ENCODE results near the gene ZFC3H1.
A peak's percentile ranks its signal among the peaks of the same experiment; 100 is the strongest.

ZFC3H1 gene

DNA sequence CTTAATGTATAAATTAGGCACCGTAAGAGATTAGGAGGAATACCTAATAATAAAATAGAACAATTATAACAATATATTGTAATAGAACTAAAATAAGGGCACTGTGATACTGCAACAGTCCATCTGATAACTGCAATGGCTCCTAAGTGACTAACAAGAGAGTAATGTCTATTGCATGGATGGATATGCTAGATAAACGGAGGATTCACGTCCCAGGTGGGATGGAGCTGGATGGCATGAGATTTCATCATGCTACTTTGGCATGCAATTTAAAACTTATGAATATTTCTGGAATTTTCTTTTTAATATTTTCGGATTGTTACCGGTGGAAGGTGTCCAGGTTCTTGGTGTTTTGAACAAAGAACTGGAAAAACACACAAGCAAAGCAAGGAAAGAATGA lies 20.0 kb upstream of the ZFC3H1 start:
- no peak for DNase-seq

DNA sequence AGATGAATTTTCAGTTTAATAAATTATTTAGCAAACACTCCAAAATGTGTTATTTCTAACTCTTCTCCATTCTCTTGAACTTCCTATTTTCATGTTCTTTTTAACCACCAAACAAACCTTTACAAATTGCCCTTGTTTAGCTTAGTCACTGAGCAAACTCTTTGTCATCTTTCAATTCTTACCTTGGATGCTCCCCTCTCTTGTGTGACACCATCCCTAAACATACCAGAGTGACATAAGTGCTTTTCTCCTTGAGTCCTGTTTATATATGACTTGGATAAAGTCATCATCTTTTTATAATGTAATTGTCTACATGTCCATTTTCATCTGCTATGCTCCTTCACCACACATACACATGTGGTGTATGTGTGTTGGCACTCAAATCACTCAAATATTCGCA lies 18.8 kb upstream of the ZFC3H1 start:
- no peak for DNase-seq

DNA sequence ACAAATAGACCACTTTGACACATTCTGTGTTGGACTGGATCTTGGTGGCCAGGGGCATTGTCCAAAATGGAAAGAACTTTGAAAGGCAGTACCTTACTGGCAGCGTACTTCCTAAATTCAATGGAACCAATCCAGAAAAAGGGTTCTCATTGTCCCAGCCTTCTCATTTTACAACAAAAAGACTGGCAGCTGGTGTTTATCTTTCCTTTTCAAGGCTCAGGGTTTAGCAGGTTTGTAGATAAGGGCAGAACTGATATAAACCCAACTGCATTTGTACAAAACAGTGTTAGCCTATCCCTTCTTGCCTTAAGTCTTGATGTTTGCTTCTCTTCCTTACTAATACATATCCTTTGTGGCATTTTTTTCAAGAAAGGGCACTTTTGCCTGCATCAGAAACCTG lies 8.2 kb upstream of the ZFC3H1 start:
- DNase-seq = no peak

DNA sequence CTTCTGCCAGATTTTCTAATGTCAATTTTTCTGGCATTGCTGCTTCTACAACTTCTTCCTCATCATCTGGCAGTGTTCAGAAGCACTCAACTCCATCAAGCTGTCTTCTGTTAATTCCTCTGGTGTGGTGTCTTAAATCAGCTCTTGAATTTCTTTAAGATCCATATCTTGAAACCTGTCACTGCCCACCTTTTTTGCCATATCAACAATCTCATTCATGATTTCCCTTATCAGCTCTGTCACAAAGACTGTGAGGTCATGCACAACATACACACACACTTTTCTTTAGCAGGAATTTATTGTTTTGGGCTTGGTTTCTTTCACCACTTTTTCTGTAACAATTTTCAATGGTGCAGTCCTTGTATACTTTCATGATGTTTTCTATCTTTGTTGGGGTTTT lies 7.7 kb upstream of the ZFC3H1 start:
- no peak for DNase-seq

DNA sequence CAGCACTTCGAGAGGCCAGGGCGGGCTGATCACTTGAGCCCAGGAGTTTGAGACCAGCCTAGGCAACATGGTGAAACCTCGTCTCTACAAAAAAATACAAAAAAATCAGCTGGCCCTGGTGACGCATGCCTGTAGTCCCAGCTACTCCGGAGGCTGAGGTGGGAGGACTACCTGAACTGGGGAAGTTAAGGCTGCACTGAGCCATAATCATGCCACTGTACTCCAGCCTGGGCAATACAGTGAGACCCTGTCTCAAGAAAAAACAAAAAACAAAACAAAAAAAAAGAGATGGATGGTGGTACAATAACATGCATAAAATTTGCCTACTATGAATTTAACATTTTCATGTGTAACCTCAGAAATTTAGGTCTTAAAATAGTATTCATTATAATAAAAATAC lies 2.6 kb upstream of the ZFC3H1 start:
- no peak for DNase-seq

DNA sequence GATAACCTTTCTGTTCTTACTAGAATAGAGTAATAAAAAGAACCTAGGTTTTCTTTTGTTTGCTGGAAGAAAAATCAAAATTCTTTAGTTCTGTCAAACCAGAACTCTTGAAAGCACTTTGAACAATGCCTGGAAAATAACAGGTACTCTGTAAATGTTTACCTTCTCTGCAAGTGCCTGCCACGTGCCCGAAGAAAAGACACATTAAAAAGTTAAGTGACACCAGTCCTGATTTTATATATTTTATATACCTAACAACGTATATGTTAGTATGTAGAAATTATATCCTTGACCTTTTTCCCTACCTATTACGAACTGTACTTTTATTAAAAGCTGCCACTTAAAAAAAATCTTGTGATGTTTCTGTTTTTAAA lies 1.4 kb upstream of the ZFC3H1 start:
- no peak for DNase-seq

DNA sequence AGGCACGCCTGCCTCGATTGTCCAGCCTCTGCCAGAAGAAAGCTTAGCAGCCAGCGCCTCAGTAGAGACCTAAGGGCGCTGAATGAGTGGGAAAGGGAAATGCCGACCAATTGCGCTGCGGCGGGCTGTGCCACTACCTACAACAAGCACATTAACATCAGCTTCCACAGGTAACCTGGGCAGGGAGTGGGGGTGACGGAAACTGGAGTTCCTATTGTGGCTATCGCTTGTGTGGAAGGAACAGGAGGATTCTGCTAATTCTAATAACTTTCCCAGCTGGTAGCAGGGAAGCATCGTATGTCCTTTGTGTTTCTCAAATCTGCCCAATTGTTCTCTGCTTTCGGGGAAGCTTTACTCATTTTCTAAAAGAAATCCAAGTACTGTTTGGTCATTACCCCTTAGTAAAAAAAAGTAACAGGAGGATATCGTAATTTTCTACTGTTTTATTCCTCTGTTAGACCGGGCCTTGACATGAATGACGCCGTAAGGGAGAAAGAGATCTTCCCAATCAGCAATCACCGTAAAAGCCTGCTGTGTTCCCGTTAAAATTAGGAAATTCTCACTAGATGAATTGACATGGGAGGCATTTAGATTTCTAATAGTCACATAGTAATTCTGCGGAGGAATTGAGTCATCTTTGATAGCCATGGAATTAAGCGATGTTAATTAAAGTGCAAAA lies 902 bp upstream of the ZFC3H1 start:
- DNase-seq = no peak

DNA sequence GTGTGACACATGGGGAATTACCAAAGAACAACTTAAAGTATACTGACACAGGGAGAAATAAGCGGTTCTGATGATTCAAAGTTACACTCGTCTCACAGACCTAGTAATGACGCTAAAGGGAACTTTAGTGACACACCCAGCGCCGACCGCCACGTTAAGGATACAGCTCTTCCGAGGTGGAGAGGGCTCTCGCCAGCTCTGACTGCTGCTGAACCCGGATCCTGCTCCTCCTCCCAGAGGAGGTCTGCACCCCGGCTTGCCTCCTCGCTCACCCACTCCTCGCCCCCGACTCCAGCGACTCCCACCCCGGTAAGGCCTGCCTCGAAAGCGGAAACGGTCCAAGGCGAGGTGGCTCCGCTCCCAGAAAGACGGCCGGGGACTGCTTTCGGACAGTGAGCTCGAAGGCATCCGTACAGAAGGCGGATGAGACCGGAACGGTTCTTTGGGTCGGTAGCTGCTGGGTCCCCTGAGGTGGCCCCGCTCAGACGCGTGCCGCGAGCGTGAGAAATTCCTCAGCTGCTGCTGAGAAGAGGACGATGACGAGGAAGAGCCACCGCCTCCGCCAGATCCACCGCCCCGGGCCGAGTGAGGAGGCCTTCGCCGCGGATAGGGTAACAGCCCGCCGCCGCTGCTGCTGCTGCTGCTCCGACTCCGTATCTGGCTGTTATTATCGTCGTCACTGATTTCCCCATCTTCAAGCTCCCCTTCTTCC lies 643 bp downstream of the ZFC3H1 start:
- DNase-seq = peak; percentile 70

DNA sequence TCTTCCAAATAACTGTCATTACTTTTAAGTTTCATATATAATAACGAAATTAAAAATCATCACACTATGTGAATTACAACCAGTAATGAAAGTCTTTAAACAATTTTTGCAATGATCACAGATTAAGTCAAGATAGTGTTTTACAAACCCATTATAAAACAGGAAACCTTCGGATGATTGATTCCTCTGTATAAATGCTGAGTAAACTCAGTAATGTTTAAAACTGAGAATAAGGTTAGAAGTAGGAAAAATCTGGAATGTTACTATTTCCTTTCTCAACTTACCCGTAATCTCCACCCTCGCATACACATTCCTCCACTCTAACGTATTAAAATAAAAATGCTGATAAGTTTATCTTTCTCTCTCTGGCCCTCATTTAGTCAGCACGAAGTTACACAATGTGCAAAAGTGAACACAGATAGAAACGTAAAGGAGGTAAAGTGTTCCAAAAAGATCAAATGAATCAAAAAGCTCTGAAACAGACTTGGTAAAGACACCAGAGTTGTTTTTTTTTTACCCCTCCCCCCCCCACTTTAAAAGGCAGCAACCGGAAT lies 1.6 kb downstream of the ZFC3H1 start:
- peak; percentile 59 for DNase-seq

DNA sequence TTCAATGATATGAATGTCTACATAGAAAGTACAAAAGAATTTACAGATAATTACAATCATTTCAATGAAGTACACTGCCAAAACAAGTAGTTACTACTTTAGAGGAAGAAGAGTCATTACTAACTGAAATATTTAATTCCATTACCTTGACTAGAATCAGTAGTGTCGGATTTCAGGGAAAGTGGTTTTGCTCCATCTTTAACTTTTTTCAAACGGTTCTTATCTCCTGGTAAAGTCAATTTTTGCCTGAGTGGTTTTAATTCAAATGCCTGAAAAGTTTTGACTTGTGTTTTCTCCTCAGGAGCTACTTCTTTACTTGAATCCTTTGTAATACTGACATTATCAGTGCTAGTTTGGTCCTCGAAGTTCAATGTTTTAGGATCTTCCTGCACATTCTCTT lies 6.9 kb downstream of the ZFC3H1 start:
- DNase-seq = no peak

DNA sequence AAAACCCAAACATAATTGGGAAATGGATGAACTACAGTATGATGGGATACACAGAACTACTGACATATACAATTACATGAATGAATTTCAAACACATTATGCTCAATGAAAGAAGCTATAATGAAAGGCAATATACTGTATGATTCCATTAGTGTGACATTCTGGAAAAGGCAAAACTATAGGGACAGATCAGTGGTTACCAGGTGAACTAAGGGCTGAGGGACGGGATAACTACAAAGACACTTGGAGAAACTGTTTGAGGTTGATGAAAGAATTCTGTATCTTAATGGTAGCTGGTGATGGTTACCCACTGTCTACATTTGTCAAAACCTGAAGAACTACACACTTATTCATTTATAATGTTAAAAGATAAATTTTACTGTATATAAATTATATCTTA lies 7.7 kb downstream of the ZFC3H1 start:
- no peak for DNase-seq

DNA sequence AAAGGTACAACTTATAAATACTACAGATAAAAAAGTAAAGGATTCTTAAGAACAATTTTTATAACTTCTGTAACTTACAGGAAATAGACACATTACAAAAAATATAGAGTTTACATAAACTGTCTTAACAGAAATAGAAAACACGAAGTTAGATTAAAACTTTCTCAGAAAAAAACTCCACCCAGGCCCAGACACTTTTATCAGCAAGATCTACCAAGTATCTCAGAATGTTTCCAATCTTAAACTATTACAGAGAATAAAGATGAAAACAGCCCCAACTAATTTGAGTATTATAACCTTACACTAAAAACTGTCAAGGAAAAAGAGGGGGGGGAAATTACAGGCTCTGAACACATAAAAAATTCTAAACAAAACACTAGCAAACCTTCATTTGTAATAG lies 8.2 kb downstream of the ZFC3H1 start:
- no peak for DNase-seq

DNA sequence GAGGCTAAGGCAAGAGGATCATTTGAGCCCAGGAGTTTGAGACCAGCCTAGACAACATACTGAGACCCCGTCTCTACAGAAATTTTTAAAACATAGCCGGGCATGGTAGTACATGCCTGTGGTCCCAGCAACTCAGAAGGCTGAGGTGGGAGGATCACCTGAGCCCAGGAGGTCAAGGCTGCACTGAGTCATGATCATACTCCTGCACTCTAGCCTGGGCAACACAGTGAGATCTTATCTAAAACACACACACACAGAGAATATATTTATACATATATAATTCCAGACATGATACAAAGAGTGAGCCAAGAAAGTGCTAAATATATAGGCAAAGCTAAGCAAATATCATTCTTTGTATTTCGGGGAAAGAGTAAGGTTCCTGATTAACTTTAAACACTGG lies 9.4 kb downstream of the ZFC3H1 start:
- DNase-seq = no peak

DNA sequence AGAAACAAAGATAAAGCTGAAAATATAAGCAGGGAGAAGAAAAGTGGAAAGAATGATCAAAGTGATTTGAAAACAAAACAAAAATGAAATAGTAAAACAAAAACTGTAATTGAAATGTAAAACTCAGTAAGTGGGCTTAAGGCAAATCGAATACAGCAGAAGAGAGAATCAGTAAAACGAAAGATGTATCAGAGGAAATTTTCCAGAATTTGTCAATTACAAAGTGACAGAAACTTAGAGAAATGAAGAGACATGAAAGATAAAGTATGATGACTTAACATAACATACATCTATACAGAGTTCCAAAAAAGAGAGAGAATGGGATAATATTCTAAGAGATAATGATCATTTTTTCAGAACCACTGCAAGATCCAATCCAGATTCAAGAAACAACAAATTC lies 10.5 kb downstream of the ZFC3H1 start:
- DNase-seq = no peak

DNA sequence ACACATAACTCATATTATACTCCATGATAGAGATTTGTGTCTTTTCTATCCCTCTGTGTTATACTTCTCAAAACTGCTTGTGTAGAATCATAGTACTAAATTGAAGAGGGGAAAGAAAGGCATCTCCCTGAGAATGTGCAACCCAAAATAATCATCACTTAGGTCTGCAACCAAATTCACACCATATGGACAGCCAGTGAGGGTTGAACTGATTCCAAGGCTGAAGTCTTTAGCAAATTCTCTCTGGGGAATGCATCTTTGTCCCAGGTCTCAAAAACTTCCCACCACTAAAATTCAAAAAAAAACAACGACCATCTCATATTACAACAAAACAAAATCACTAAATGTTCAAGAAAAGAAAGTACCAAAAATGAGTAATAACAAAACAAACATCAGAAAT lies 11.0 kb downstream of the ZFC3H1 start:
- DNase-seq = no peak

DNA sequence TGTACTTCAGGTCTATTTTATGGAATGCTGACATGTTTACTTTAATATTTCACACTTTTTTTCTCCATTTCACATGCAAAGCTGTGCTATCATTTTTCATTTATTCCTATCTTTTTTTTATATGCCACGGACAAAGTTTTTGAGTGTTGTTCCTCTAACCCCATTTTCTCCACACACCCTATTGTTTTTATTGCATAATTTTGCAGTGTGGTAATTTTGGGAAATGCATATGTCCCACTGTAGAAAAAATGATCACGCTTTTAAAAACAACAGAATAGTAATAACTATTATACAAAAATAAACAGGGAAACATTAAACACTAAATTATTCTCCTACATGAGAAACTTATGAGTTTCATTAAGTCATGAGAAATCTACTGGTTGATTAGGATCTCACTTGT lies 14.2 kb downstream of the ZFC3H1 start:
- DNase-seq = no peak

DNA sequence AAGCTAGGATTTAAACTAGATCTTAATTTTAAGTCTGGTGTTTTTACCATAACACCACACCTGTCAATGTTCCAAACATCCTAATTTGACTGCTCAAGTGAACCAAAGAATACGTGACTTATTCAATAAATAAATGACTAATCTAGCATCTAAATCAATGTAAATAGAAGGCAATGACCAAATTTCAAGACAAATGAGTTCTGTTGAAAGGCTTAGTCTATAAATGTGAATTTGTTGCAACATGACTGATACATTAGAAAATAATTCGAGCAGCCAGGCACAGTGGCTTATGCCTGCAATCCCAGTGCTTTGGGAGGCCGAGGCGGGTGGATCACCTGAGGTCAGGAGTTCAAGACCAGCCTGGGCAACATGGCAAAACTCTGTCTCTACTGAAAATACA lies 15.1 kb downstream of the ZFC3H1 start:
- DNase-seq = no peak

DNA sequence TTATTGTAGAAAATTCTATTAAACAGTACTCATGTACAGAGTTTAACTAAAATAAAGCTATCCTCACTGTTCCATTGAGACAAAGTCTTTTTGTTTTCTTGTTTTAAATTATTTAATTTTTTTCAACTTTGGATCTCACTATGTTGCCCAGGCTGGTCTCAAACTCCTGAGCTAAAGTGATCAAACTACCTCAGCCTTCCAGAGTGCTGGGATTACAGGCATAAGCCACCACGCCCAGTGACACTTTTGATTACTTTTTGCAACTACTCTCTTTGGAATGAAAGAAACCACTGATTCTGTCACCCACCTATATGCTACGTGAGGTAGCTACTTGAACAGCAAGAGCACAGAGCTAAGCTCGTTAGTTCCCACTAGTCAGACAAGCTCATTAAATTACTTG lies 17.1 kb downstream of the ZFC3H1 start:
- DNase-seq = no peak

DNA sequence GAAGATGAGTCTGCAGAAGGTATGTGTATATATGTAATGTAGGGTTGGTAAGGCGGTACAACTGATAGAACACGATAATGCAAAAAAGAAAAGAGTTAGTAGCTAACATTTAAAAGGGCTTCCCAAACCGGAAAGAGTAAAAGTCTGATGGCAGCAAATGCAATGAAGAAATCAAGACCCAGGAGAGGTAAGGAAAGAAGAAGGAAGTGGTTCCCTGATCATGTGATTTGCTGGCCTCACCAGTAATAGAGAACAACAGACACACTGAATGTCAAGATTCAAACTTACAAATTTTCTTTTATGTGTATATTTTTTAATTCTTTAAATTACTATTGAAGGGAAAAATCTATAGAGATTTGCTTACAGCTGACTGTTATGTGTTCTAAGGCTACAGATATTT lies 18.4 kb downstream of the ZFC3H1 start:
- no peak for DNase-seq

DNA sequence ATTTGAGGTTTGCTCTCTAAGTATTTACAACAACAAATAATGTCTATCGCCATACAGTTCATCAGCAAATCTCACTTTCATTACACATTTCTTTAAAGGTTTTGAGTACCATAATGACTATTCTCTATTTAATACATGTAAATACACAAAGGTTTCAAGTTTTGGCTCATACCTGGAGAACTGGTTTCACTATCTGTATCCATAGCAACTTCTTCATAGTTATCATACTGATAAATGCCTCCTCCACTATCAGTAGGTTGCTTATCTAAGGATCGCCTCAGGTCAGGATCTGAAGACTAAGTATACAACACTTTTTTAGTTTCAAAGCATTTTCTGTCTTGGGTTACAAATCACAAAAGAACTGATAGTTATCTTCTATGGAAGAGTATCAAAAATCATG lies 21.4 kb downstream of the ZFC3H1 start:
- DNase-seq = no peak

DNA sequence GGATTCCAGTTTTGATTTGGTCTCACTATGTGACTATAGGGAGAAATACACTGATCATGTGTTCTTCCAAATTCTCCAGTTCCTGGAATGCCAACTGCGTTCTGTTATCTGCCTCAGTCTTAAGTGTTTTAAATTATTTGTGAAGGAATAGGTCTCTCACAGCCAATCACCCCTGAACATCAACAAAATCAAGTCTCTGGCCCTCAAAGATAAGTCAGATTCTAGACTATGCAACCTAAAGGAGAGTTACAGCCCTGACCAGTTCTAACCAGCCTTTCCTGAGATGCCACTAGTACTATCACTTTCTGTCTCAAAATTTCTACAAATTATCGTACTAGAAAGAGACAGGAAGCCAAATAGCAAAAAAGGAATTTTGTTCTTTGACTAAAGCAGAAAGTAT lies 22.3 kb downstream of the ZFC3H1 start:
- peak; percentile 30 for DNase-seq

DNA sequence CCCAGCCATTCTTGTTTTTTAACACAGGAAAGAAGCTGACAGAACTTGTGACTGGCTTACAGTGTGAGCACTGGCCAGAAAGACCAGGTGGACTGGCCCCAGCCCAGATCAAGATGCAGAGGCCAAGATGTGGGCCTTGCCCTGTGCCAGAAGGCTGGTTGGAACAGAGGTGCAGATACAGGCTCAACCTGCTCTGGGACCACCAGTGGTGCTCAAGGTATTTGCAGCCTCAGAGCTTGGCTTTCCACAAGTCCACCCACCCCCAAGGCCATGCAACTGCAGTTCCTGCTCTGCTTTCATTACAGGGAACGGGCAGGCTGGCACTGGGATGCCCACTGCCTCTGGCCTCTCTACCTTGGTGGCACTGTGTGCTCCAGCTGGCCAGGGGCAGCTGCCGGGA lies 23.3 kb downstream of the ZFC3H1 start:
- DNase-seq = no peak

DNA sequence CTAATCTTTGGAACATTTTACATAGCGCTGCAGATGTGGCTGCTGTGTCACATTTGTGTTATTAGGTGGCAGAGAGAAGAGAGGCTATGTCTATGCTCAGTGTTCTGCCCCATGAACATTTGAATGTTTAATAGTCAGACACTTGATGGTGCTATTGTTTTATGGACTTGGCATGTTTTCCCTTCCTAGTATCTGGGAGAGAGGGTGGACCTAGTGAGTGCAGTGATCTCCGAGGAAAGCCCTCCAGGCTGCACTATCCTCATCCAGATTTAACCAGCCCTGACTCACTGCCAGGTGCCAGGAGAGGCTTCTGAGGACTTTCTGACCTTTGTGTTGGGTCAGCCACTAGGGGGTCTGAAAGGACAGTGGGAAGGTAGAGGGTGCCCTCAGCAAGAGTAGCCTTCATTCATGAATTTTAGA lies 24.3 kb downstream of the ZFC3H1 start:
- DNase-seq = peak; percentile 2

DNA sequence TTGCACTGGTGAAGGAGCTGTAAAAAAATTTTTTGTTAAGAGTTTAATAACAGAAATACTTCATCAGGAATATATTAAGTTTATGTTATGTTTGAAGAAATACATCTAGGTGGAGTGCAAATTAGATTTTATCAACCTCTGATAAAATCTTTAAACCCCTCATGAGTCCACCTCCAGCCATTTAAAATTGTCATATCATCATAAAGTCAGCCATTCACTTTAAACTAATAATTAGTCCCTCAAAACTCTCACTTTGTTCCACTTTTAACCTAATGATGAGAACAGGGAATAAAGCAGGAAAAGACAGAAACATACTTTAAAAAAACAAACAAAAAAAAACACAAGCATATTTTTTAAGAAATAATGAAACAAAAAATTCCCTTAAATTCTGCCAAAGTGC lies 25.1 kb downstream of the ZFC3H1 start:
- no peak for DNase-seq

DNA sequence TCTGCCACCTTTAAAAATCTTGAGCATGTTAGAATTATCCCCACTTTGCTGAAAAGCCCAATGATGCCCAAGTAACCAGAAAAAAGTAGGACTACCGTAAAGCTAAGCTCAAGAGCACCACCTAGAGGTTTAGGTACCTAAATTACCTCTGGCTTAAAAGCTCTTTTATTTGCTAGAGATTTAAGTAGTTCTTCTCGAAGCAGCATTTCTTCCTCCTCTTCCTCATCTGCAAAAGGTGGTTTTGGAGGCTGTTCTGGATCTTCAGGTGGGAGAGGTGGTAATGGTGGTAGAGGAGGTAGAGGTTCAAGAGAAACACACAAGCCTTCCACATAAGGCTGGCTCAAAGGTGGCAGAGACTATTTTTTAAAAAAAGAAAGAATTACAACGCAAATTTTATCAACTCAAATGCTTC lies 26.9 kb downstream of the ZFC3H1 start:
- DNase-seq = peak; percentile 62

All from fibroblast of skin of back (primary cell).